ENCODE measurements around the gene RPLP2.

GRCh38 chr11:861105-861479 lies 51.3 kb downstream of the RPLP2 start:
- TF ChIP-seq CTCF (conservative IDR thresholded peaks at IDR 0.05) = no peak
- no peak for TF ChIP-seq ZFX (IDR thresholded peaks at IDR 0.05)

Measured in C4-2B (cell line).